ENCODE data around the gene FOXP1. TPM values are rescaled to one million over a fixed set of nuclear protein-coding genes. Genes with fewer than 3 reads are reported as not detected.

The FOXP1 gene
- polyA plus RNA-seq, 1 experiment = 56.6 TPM

- no peaks in the 10 kb centered on the region for H3K9me3 ChIP-seq (ENCODE audit: control insufficient read depth, insufficient read depth, low read length)
- TF ChIP-seq CTCF (IDR thresholded peaks at IDR 0.05; ENCODE audit: low read depth, low read length) = no peak
- no peak overlapping the region for H3K27ac ChIP-seq (ENCODE audit: low read depth, low read length)
- POLR2A ChIA-PET = no interaction called here
- CTCF ChIA-PET = interaction anchor here (0.7 to 1.7 kb wide), 2 partner anchors 345 kb away, joined by 6 to 7 read pairs; no protein-coding TSS in a partner anchor
- no peak for DNase-seq (ENCODE audit: low read depth, low spot score)
- no peak overlapping the region for H3K4me3 ChIP-seq (ENCODE audit: low read depth, low read length)
- H3K27me3 ChIP-seq (ENCODE audit: control insufficient read depth, insufficient read depth, low read length) = no peaks in the 10 kb centered on the region
These were observed 342.2 kb downstream of the FOXP1 start for GRCh38 chr3:71241246-71241901.

GRCh38 chr3:71240034-71240433, 343.5 kb downstream of the FOXP1 start:
- POLR2A ChIA-PET = no interaction called here
- H3K27ac ChIP-seq (ENCODE audit: low read depth, low read length) = no peak overlapping the region
- DNase-seq (ENCODE audit: low read depth, low spot score) = no peak
- H3K9me3 ChIP-seq (ENCODE audit: control insufficient read depth, insufficient read depth, low read length) = no peaks in the 10 kb centered on the region
- no peaks in the 10 kb centered on the region for H3K27me3 ChIP-seq (ENCODE audit: control insufficient read depth, insufficient read depth, low read length)
- no peak for TF ChIP-seq CTCF (IDR thresholded peaks at IDR 0.05; ENCODE audit: low read depth, low read length)
- H3K4me3 ChIP-seq (ENCODE audit: low read depth, low read length) = no peak overlapping the region
- CTCF ChIA-PET = no interaction called here

GRCh38 chr3:71238355-71238757, 345.2 kb downstream of the FOXP1 start:
- POLR2A ChIA-PET = no interaction called here
- H3K27me3 ChIP-seq (ENCODE audit: control insufficient read depth, insufficient read depth, low read length) = no peaks in the 10 kb centered on the region

GRCh38 chr3:71237672-71238071, 345.9 kb downstream of the FOXP1 start:
- Histone ChIP-seq H3K27ac (ENCODE audit: low read depth, low read length) (no peak overlapping the region), H3K4me3 (ENCODE audit: low read depth, low read length) (no peak overlapping the region), H3K9me3 (ENCODE audit: control insufficient read depth, insufficient read depth, low read length) (no peaks in the 10 kb centered on the region), H3K27me3 (ENCODE audit: control insufficient read depth, insufficient read depth, low read length) (no peaks in the 10 kb centered on the region)
- no peak for TF ChIP-seq CTCF (IDR thresholded peaks at IDR 0.05; ENCODE audit: low read depth, low read length)
- no peak for DNase-seq (ENCODE audit: low read depth, low spot score)
- POLR2A ChIA-PET = no interaction called here
- CTCF ChIA-PET = no interaction called here

More at GRCh38 chr3:71238355-71238757, 345.2 kb downstream of the FOXP1 start:
- no peak for DNase-seq (ENCODE audit: low read depth, low spot score)
- no peak for TF ChIP-seq CTCF (IDR thresholded peaks at IDR 0.05; ENCODE audit: low read depth, low read length)
- CTCF ChIA-PET = no interaction called here
- no peaks in the 10 kb centered on the region for H3K9me3 ChIP-seq (ENCODE audit: control insufficient read depth, insufficient read depth, low read length)
- no peak overlapping the region for H3K27ac ChIP-seq (ENCODE audit: low read depth, low read length)
- no peak overlapping the region for H3K4me3 ChIP-seq (ENCODE audit: low read depth, low read length)

GRCh38 chr3:71235846-71236245, 347.7 kb downstream of the FOXP1 start:
- ChIA-PET CTCF (no interaction called here), POLR2A (no interaction called here)
- H3K27me3 ChIP-seq (ENCODE audit: control insufficient read depth, insufficient read depth, low read length) = no peaks in the 10 kb centered on the region
- no peak for TF ChIP-seq CTCF (IDR thresholded peaks at IDR 0.05; ENCODE audit: low read depth, low read length)
- H3K9me3 ChIP-seq (ENCODE audit: control insufficient read depth, insufficient read depth, low read length) = no peaks in the 10 kb centered on the region
- H3K4me3 ChIP-seq (ENCODE audit: low read depth, low read length) = no peak overlapping the region
- no peak for DNase-seq (ENCODE audit: low read depth, low spot score)
- H3K27ac ChIP-seq (ENCODE audit: low read depth, low read length) = no peak overlapping the region

All from AG04450 (cell line).